Measurements from ENCODE around the gene BTBD19.
A peak's percentile ranks its signal among the peaks of the same experiment; 100 is the strongest.
"Not testable (repeated sequence)": the region's sequence is repeated elsewhere in the genome, so short reads cannot be mapped to it uniquely, and the experiment has no call there.

Gene BTBD19

GRCh38 chr1:44786841-44787426, 21.4 kb upstream of the BTBD19 start:
- Histone ChIP-seq H3K36me3 (ENCODE audit: control insufficient read depth in 5 of 5, insufficient read depth in 5 of 5, low read length in 5 of 5) (no peaks in the 10 kb centered on the region), H3K4me1 (ENCODE audit: control insufficient read depth in 5 of 5, insufficient read depth in 5 of 5, low read length in 5 of 5) (peaks cover 3 to 32% (median 27%) of the 10 kb centered on the region in 5 donors), H3K4me3 (ENCODE audit: low read depth in 1 of 5, low read length in 5 of 5) (peak overlapping the region in 4 of 5 donors; percentile 63 to 74 (median 66)), H3K27me3 (ENCODE audit: control insufficient read depth in 5 of 5, insufficient read depth in 4 of 5, low read length in 5 of 5) (peaks cover 0 to 3% (median 0%) of the 10 kb centered on the region in 5 donors), H3K9ac (ENCODE audit: low read length in 5 of 5) (peak overlapping the region in 1 of 5 donors; percentile 71), H3K27ac (ENCODE audit: low read depth, low read length) (no peak overlapping the region), H3K9me3 (ENCODE audit: control insufficient read depth in 5 of 5, low read length in 5 of 5) (no peaks in the 10 kb centered on the region)

- Histone ChIP-seq H3K9me3 (ENCODE audit: control insufficient read depth in 5 of 5, low read length in 5 of 5) (no peaks in the 10 kb centered on the region), H3K27ac (ENCODE audit: low read depth, low read length) (no peak overlapping the region), H3K4me3 (ENCODE audit: low read depth in 1 of 5, low read length in 5 of 5) (no peak overlapping the region), H3K4me1 (ENCODE audit: control insufficient read depth in 5 of 5, insufficient read depth in 5 of 5, low read length in 5 of 5) (peaks cover 3 to 32% (median 27%) of the 10 kb centered on the region in 5 donors), H3K9ac (ENCODE audit: low read length in 5 of 5) (no peak overlapping the region), H3K36me3 (ENCODE audit: control insufficient read depth in 5 of 5, insufficient read depth in 5 of 5, low read length in 5 of 5) (no peaks in the 10 kb centered on the region), H3K27me3 (ENCODE audit: control insufficient read depth in 5 of 5, insufficient read depth in 4 of 5, low read length in 5 of 5) (peaks cover 0 to 3% (median 0%) of the 10 kb centered on the region in 5 donors)
Observed at GRCh38 chr1:44787506-44787905, 20.8 kb upstream of the BTBD19 start.

GRCh38 chr1:44788120-44788860, 20.0 kb upstream of the BTBD19 start, which contains the start of gene BEST4:
BEST4 (minus strand) TSS chr1:44788170; CDS start chr1:44787705, 465 bp downstream.
- Histone ChIP-seq H3K9me3 (ENCODE audit: control insufficient read depth in 5 of 5, low read length in 5 of 5) (no peaks in the 10 kb centered on the region), H3K27ac (ENCODE audit: low read depth, low read length) (no peak within 1 kb of the TSS), H3K36me3 (ENCODE audit: control insufficient read depth in 5 of 5, insufficient read depth in 5 of 5, low read length in 5 of 5) (no peaks in the 10 kb centered on the region), H3K27me3 (ENCODE audit: control insufficient read depth in 5 of 5, insufficient read depth in 4 of 5, low read length in 5 of 5) (peaks cover 0 to 3% (median 0%) of the 10 kb centered on the region in 5 donors), H3K4me3 (ENCODE audit: low read depth in 1 of 5, low read length in 5 of 5) (no peak within 1 kb of the TSS), H3K4me1 (ENCODE audit: control insufficient read depth in 5 of 5, insufficient read depth in 5 of 5, low read length in 5 of 5) (peaks cover 3 to 32% (median 27%) of the 10 kb centered on the region in 5 donors), H3K9ac (ENCODE audit: low read length in 5 of 5) (no peak within 1 kb of the TSS)

- Histone ChIP-seq H3K36me3 (ENCODE audit: control insufficient read depth in 5 of 5, insufficient read depth in 5 of 5, low read length in 5 of 5) (no peaks in the 10 kb centered on the region), H3K27ac (ENCODE audit: low read depth, low read length) (no peak overlapping the region), H3K9ac (ENCODE audit: low read length in 5 of 5) (no peak overlapping the region), H3K4me3 (ENCODE audit: low read depth in 1 of 5, low read length in 5 of 5) (no peak overlapping the region), H3K4me1 (ENCODE audit: control insufficient read depth in 5 of 5, insufficient read depth in 5 of 5, low read length in 5 of 5) (peaks cover 0 to 6% (median 5%) of the 10 kb centered on the region in 5 donors), H3K27me3 (ENCODE audit: control insufficient read depth in 5 of 5, insufficient read depth in 4 of 5, low read length in 5 of 5) (no peaks in the 10 kb centered on the region), H3K9me3 (ENCODE audit: control insufficient read depth in 5 of 5, low read length in 5 of 5) (no peaks in the 10 kb centered on the region)
Observed at GRCh38 chr1:44790968-44791801, 17.1 kb upstream of the BTBD19 start.

- H3K9ac ChIP-seq (ENCODE audit: low read length in 5 of 5) = no peak overlapping the region
- no peaks in the 10 kb centered on the region for H3K27me3 ChIP-seq (ENCODE audit: control insufficient read depth in 5 of 5, insufficient read depth in 4 of 5, low read length in 5 of 5)
- H3K4me3 ChIP-seq (ENCODE audit: low read depth in 1 of 5, low read length in 5 of 5) = no peak overlapping the region
- no peaks in the 10 kb centered on the region for H3K4me1 ChIP-seq (ENCODE audit: control insufficient read depth in 5 of 5, insufficient read depth in 5 of 5, low read length in 5 of 5)
- no peaks in the 10 kb centered on the region for H3K36me3 ChIP-seq (ENCODE audit: control insufficient read depth in 5 of 5, insufficient read depth in 5 of 5, low read length in 5 of 5)
- no peak overlapping the region for H3K27ac ChIP-seq (ENCODE audit: low read depth, low read length)
- no peaks in the 10 kb centered on the region for H3K9me3 ChIP-seq (ENCODE audit: control insufficient read depth in 5 of 5, low read length in 5 of 5)
Observed at GRCh38 chr1:44792736-44793502, 15.4 kb upstream of the BTBD19 start.

- not testable (repeated sequence) for H3K27ac ChIP-seq (ENCODE audit: low read depth, low read length); H3K9ac ChIP-seq (ENCODE audit: low read length in 5 of 5); H3K4me3 ChIP-seq (ENCODE audit: low read depth in 1 of 5, low read length in 5 of 5); H3K27me3 ChIP-seq (ENCODE audit: control insufficient read depth in 5 of 5, insufficient read depth in 4 of 5, low read length in 5 of 5); H3K9me3 ChIP-seq (ENCODE audit: control insufficient read depth in 5 of 5, low read length in 5 of 5)
- Histone ChIP-seq H3K36me3 (ENCODE audit: control insufficient read depth in 5 of 5, insufficient read depth in 5 of 5, low read length in 5 of 5) (peaks cover 0 to 10% (median 5%) of the 10 kb centered on the region in 5 donors), H3K4me1 (ENCODE audit: control insufficient read depth in 5 of 5, insufficient read depth in 5 of 5, low read length in 5 of 5) (peaks cover 0 to 24% (median 21%) of the 10 kb centered on the region in 5 donors)
Observed at GRCh38 chr1:44797886-44798285, 10.4 kb upstream of the BTBD19 start.

- H3K27me3 ChIP-seq (ENCODE audit: control insufficient read depth in 5 of 5, insufficient read depth in 4 of 5, low read length in 5 of 5) = peaks cover 0 to 3% (median 0%) of the 10 kb centered on the region in 5 donors
- H3K36me3 ChIP-seq (ENCODE audit: control insufficient read depth in 5 of 5, insufficient read depth in 5 of 5, low read length in 5 of 5) = peaks cover 0 to 19% (median 13%) of the 10 kb centered on the region in 5 donors
- H3K9ac ChIP-seq (ENCODE audit: low read length in 5 of 5) = no peak overlapping the region
- H3K9me3 ChIP-seq (ENCODE audit: control insufficient read depth in 5 of 5, low read length in 5 of 5) = no peaks in the 10 kb centered on the region
- H3K4me3 ChIP-seq (ENCODE audit: low read depth in 1 of 5, low read length in 5 of 5) = no peak overlapping the region
- H3K4me1 ChIP-seq (ENCODE audit: control insufficient read depth in 5 of 5, insufficient read depth in 5 of 5, low read length in 5 of 5) = peaks cover 0 to 33% (median 27%) of the 10 kb centered on the region in 5 donors
- H3K27ac ChIP-seq (ENCODE audit: low read depth, low read length) = peak overlapping the region; percentile 79
Observed at GRCh38 chr1:44798481-44799365, 9.6 kb upstream of the BTBD19 start.

- peak within 1 kb of the TSS; percentile 48 to 89 (median 79) for H3K9ac ChIP-seq (ENCODE audit: low read length in 5 of 5)
- peaks cover 0 to 29% (median 23%) of the 10 kb centered on the region in 5 donors for H3K36me3 ChIP-seq (ENCODE audit: control insufficient read depth in 5 of 5, insufficient read depth in 5 of 5, low read length in 5 of 5)
- H3K27me3 ChIP-seq (ENCODE audit: control insufficient read depth in 5 of 5, insufficient read depth in 4 of 5, low read length in 5 of 5) = peaks cover 0 to 3% (median 0%) of the 10 kb centered on the region in 5 donors
- H3K27ac ChIP-seq (ENCODE audit: low read depth, low read length) = peak within 1 kb of the TSS; percentile 79
- H3K4me1 ChIP-seq (ENCODE audit: control insufficient read depth in 5 of 5, insufficient read depth in 5 of 5, low read length in 5 of 5) = peaks cover 0 to 37% (median 30%) of the 10 kb centered on the region in 5 donors
- no peaks in the 10 kb centered on the region for H3K9me3 ChIP-seq (ENCODE audit: control insufficient read depth in 5 of 5, low read length in 5 of 5)
- H3K4me3 ChIP-seq (ENCODE audit: low read depth in 1 of 5, low read length in 5 of 5) = peak within 1 kb of the TSS; percentile 74 to 92 (median 83)
Observed at GRCh38 chr1:44799770-44800584, 8.3 kb upstream of the BTBD19 start, which contains the start of gene PLK3. PLK3 (plus strand) TSS chr1:44800377; CDS start chr1:44800464, 87 bp downstream.

Measured in subcutaneous abdominal adipose tissue (tissue), 5 donors.